ENCODE measurements around the gene TRABD2B.

Gene TRABD2B

GRCh38 chr1:47761201-47761930 lies 235.8 kb downstream of the TRABD2B start:
- DNase-seq (ENCODE audit: low read depth in 2 of 3, low spot score in 2 of 3) = no peak

DNA sequence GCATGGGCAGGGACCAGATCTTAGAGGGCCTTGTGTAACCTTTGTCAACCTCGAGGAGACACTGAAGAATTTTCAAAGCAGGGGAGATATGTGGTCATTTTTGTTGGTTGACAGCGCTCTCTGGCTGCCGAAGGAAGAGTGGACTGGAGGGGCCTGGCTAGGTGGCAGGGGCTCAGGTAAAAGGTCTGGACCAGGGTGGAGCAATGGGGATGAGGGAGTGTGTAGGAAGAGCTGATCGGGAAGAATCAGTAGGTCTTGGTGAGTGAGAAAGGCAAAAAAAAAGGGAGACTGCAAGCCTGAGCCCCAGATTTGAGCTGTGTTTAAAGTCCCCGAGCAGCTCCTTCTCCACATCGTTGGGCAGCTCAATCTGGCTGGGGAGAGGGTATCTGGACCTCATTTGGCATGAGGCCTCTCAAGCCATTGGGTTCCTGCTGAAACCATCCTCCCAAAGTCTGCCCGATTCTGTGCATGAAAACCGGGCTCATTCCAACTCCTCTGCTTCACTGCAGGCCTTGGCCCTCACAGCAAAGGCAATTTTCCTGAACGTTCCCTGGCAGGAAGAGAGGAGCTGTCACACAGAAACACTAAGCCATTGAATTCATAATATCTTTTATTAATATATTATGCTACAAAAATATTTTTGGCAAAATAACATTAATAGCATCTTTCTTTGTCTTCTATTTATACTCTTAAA lies 237.1 kb downstream of the TRABD2B start:
- no peak for DNase-seq (ENCODE audit: low read depth in 2 of 3, low spot score in 2 of 3)

DNA sequence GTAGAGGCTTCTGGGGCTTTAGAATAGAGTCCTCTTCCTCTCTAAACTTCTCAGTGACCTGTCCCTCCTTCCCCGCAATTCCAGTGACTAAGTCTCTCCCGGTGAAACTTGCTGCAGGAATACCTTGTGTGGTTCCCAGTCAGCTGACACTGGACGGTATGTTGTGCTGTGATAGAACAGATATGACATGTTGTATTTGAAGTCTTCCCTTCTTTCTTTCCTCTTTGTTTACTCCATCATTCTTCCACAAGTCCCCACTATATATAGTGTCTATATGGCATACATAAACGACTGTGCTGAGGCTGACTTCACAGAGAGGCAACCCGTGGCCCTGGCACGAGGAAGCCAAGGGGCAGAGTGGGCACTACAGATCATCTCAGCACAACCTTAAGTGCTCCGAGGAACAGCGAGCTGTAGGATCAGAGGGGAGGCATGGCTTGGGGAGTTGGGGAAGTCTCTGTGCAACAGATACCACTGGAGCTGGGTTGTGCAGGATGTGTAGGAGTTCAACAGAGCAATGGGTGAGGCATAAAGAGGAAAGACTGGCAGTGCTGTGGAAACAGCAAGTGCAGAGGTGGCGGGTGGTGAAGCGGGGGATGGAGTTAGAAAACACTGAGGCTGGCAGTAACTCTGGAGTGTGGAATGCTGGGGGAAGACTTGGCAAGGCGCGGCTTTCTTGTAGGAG lies 237.8 kb downstream of the TRABD2B start:
- no peak for DNase-seq (ENCODE audit: low read depth in 2 of 3, low spot score in 2 of 3)

- DNase-seq (ENCODE audit: low read depth in 2 of 3, low spot score in 2 of 3) = no peak
Observed at GRCh38 chr1:47758341-47759250, 238.6 kb downstream of the TRABD2B start.

GRCh38 chr1:47757226-47757975 lies 239.8 kb downstream of the TRABD2B start:
- DNase-seq (ENCODE audit: low read depth in 2 of 3, low spot score in 2 of 3) = no peak

DNA sequence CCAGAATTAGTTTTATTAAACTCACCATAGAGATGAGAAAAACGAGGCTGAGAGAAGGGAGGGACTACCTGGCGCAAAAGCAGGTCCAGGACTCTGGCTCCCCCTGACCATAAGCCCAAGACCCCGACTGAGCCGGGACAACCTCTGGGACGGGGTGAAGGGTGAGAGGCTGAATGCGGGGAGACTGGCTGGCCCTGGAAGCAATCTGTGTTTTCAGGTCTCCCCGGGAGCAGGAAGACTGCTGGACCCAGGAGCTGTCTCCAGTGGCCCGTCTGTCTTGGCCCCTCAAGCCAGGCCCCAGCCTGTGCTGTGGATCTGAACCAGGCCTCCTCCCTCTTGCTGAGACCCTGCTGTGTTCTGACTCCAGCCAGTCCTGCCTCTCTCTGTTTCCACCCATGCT lies 240.8 kb downstream of the TRABD2B start:
- DNase-seq (ENCODE audit: low read depth in 2 of 3, low spot score in 2 of 3) = no peak

DNA sequence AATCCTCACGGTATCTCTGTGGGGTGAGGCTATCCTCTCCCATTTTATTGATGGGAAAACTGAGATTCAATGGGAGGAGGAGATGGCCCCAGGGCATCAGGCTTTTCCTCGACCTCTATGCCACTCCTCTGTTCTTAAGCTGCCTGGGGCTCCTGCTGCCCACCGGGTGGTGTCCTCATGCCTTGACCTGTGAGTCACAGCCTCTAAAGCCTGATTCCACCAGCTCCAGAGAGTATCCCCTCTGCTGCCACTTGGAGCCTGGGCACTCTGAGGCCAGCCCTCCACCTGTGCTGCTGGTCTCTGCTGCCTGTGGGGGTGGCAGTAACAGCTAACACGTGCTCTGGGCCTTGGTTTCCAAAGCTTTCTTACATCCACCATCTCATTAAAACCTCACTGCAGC lies 241.2 kb downstream of the TRABD2B start:
- no peak for DNase-seq (ENCODE audit: low read depth in 2 of 3, low spot score in 2 of 3)

- peak; percentile 7 to 45 (median 43) for DNase-seq (ENCODE audit: low read depth in 2 of 3, low spot score in 2 of 3)
Observed at GRCh38 chr1:47755101-47755990, 241.8 kb downstream of the TRABD2B start.

GRCh38 chr1:47754221-47754620 lies 243.0 kb downstream of the TRABD2B start:
- no peak for DNase-seq (ENCODE audit: low read depth in 2 of 3, low spot score in 2 of 3)

DNA sequence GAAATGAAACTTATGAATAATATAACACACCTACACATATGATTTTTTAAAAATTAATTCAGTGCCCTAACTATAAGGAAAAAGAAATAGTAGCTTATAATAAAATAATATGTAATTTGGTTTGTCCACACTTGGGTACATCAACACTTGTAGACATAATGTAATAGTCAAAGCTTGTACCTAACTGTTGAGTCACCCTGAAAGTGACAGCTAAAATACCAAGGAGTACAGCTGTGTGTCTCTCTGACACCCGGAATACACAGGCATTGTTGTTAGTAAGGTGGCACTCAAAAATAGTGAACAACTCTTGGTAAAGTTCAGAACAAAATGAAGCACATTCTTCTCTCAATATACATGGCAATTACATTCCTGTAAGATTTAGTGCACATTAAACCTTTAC lies 243.4 kb downstream of the TRABD2B start:
- no peak for DNase-seq (ENCODE audit: low read depth in 2 of 3, low spot score in 2 of 3)

GRCh38 chr1:47752559-47752958 lies 244.6 kb downstream of the TRABD2B start:
- no peak for DNase-seq (ENCODE audit: low read depth in 2 of 3, low spot score in 2 of 3)

GRCh38 chr1:47751996-47752451 lies 245.2 kb downstream of the TRABD2B start:
- no peak for DNase-seq (ENCODE audit: low read depth in 2 of 3, low spot score in 2 of 3)

DNA sequence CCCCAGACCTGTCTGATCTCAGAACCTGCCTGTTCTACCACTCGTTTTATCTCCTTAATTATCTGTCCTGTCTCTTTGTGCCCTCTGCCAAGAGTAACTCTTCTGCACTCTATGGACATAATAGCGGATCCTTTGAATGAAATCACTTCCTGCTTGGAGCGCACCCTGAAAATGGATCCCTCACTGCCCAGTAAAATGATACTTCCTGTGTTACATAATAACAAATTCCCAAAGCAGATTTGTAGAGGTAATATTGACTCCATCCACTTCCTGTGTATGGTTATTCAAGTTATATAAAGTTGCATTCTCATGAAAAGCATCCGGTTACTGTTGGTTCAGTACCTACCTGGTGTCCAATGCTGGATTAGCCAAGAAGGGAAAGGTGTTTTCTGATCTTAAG lies 246.0 kb downstream of the TRABD2B start:
- DNase-seq (ENCODE audit: low read depth in 2 of 3, low spot score in 2 of 3) = no peak

GRCh38 chr1:47745715-47746609 lies 251.2 kb downstream of the TRABD2B start:
- DNase-seq (ENCODE audit: low read depth in 2 of 3, low spot score in 2 of 3) = no peak

- DNase-seq (ENCODE audit: low read depth in 2 of 3, low spot score in 2 of 3) = no peak
Observed at GRCh38 chr1:47742890-47743760, 254.1 kb downstream of the TRABD2B start.

DNA sequence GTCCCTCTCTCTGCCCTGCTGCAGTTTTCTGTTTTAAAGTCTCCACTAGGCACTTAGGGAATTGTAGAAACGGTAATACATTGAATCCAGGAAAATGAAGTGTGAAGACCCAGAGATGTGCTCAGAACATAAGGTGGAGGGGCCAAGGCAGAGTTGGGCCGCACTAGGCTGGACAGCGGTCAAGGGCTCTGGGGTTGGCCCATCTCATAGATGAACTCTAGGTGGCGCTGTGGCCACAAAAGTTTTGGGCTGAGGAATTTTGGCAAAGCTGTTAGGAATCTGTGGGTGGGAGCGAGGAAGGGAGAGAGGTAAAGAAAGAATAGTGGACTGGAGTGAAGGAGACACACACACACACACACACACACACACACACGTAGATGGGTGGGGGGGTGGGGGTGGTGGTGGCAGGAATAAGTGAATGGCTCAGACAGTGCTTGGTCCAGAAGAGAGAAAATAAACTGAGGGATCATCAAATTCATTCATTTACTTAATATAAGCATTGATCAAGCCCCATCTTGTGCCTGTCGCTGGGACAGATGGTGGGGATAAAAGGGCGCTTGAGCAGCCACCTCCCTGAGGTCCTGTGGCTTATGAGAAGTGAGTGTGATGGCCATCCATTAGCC lies 258.5 kb downstream of the TRABD2B start:
- no peak for DNase-seq (ENCODE audit: low read depth in 2 of 3, low spot score in 2 of 3)

- no peak for DNase-seq (ENCODE audit: low read depth in 2 of 3, low spot score in 2 of 3)
Observed at GRCh38 chr1:47732489-47732888, 264.7 kb downstream of the TRABD2B start.
